GM19351 (cell line): Measurements from ENCODE around the gene CNN3.
A peak's percentile ranks its signal among the peaks of the same experiment; 100 is the strongest.

ENCODE experiments used
- ATAC-seq: cut with Tn5 transposase; IDR thresholded peaks from one replicate; pipeline ENCODE4 v1.9.1; 2021; ENCODE audit warnings: mild to moderate bottlenecking, moderate library complexity; ENCODE audit not compliant: unreplicated experiment

The CNN3 gene

DNA sequence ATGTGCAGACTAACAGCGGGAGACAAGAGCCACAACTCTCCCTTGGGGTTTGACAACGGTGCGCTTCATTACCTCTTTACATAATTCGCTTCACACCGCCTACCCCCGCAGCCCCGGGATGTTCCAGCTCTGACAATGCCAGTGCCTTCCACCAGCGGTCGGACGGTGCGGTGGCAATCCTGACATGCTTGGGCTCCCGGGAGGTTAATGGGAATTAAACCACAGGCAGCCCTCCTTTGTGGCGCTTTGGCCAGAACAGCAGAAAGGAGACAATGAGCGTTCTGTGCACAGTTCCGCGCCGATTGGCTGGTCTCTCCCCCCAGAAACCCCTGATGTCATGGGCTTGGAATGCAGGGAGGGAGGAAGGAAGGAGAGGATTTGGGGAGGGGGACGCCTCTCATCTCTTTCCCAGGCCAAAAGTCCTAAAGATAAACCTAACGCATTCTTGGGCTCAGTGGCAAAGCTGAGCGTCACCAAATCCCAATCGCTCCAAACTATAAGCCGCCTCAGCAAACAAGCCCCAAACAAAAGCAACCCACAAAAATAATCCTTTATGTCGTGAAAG is 1.3 kb downstream of the CNN3 start:
- ATAC-seq: peak; percentile 43

DNA sequence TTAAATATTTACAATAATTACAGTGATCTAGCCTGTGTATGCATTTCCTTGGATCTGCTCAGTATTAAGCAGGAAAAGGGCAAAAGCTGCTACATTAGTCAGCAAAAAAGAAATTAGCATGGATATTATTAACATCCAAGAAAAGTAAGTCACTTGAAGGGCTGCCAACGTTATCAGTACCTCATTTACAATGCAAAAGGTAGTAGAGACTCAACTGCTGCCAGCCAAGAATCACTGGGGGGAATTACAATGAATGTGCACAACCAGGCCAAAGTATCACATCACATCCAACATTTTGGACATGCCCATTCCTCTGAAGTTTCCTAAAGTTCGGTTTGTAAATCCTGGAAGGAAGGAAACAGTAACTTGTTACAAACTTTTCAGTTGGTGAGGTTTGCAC is 1.9 kb downstream of the CNN3 start:
- no peak for ATAC-seq

DNA sequence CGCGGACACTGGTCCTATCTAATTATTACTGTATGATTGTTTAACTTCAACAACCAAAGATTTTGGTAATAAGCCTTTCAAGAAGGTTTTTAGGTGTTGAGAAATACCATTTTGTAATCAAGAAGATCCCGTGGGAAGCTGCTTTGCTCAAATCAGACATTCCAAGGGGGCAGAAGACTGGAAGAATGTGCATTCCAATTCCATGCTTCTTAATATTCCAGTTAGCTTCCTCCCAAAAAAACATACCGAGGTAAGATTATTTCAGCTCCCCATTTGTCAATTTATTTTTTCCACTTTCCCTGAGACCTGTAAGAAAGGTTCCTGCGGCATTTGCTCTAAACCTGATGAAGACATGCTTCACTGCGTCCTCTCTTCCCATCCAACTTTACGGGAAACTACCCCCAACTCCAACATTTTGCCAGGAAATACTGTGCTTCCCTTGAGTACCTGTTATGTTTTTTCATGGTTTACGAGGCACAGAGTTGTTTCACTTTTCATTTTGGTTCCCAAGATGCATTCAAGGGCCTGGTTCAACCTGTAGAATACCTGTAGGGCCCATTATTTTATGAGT is 4.1 kb downstream of the CNN3 start:
- no peak for ATAC-seq

DNA sequence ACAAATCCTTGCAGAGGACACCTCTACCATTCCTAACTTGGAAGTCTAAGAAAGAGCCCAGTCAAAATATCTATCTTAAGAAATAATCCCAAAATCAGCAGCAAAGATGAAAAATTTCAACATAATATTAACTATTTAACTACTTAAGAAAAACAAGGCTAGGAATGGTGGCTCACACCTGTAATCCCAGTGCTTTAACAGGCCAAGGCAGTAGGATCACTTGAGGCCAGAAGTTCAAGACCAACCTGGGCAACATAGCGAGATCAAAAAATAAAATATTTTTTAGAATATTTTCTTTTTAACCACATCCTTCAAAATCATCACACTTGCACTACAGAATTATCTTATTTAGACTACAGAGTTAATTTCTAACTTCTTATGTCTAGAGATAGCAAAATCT is 4.9 kb downstream of the CNN3 start:
- ATAC-seq: no peak

DNA sequence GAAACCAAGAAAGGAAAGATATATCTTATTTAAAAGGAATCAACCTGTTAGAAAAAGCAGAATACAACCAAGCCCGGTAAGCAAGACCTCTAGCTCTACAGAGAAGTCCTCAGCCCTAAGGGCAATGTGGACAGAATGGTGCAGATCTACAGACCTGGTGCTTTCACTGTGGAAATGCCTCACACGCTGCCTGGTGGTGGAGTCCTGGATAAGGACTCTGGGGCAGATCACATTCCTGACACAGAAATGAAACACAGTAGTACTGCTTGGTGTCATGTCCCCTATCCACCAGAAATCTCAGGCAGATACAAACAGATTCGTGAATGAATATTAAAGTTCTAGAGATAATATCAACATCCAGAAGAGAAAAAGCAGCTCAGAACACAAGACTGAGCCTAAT is 6.8 kb downstream of the CNN3 start:
- ATAC-seq: no peak

DNA sequence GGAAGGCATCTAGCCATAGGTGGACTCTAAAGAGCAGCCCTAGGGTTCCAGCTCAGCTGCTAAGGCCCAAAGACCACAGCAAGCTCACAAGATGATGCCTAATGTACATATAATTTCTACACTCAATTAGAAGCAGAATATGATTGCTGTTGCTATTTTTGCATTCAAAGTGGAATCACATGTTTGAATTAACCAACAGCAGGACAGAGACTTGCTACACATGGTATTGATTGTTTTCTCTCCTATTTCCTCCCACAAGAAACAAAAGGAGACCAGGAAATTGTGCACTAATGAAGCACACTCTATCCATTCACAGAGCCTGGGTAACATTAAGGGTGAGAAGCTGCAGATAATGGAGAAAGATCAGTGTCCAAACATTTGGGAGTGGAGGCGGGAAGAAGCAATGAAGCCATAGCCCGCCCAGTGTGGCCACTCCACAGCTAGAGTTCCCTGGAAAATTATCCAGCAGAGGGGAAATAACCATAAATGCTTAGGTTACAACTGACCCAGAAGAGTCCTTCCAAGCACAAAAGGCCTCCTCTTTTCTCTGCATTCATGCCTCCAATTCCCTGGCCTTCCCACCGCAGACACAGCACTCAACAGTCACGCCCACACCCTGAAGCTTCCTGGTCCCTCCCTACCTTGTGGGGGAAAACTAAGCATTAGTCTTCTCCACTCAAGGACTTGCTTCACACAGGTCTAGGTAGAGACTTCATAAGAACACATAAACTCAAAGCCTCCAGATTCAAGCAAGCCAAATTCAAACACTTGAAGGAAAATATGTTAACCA is 7.5 kb downstream of the CNN3 start:
- ATAC-seq: no peak

DNA sequence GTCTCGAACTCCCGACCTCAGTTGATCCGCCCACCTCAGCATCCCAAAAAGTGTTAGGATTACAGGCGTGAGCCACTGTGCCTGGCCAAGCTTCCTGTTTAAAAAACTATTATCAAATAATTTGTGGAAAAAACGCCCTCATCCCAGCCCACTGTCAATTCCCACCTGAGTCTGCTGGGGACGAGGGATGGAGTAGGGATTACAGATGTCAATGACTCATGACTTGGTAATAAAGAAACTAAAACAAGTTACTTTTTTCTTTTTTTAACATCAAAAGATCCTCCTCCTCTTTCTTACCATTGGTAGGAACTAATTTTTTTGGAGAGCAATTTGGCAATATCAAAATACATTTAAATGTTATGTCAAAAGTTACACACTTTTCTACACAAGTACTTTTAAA is 9.7 kb downstream of the CNN3 start:
- no peak for ATAC-seq

DNA sequence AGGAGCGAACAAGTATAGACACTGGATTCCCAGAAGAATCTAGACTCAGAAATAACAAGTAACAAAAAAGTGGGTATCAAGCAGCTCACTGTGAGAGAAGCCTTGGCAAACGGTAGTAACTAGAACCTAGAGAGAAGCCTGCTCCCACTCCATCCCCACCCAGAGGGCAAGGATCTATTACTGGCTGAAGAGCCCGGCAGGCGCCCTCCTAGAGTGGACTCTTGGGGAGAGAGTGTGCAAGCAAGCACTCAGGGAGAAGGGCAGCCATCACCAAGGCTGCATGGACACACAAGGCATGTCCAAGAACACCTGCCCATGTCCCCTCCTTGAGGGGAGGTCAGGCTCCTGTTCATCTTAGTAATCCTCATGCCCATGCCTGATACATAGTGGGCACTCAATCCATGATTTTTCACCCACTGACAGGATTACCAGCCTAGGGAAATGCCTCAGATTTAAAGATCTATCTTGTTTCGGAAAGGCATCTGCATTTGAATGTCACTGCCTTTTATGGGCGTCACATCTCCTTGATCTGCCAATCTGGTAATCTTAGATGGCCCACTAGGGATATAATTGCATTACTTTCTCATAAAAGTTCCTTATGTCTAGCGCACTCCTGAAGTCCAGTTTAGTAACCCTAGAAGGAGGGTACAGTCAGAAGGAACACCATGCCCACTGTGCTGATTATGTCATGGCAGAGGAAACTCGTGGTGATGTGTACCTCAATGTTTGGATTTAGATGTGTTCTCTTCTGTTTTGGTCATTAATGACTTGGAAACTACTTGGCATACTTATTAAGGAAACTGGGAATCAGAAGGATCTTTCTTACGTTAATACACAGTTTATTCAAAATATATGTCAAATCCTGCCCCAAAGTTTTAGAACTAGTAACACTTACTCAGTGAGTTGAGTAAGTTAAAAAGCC is 14.4 kb downstream of the CNN3 start:
- no peak for ATAC-seq

DNA sequence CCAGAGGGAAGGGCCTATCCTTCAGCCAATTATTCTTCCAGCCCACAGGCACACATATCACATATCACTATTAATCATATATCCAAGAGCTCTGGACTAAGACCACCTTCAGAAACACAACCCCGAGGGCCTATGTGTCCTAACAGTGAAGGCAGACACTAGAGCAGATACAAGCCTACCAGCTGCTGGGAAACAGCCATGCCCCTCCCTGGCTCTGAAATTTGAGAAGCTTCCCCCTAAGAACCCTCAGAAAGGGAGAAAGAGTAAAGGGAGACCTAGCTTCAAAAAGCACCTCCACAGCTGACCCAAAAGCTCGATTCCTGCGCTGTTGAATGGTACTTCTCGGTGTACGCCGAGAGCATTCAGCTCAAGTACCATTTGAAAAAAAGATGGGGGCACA is 17.4 kb downstream of the CNN3 start:
- ATAC-seq: no peak

DNA sequence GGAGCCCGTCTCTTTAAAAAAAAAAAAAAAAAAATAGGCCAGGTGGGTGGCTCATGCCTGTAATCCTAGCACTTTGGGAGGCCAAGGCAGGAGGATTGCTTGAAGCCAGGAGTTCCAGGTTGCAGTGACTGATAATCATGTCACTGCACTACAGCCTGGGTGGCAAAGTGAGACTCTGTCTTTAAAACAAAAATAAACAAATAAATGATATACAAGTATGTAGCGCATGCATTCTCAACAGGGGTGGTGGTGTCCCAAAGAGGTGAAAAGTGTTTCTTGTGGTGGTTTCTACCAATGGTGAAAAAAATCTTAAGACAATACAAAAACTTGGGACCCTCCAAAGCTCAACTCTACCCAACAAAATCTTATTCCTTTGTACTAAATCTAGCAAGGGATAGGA is 17.9 kb downstream of the CNN3 start:
- ATAC-seq: no peak

DNA sequence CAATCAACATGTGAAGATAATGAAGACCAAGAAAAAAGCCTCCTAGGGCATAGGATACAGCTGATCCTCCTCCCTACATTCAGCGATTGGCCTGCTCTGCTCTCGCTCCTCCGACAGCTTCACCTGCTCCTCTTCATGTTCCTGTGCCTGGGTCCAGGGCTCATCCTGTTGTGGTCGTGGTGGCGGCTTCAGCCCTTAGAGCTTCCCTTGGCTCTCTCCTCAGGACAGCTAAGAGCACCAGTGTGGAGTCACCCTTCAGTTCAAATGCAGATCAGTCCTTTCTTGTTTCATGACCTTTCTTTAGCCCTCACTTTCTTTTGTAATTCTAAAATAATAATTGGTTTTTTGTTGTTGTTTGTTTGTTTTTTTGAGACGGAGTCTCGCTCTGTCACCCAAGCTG is 18.7 kb downstream of the CNN3 start:
- no peak for ATAC-seq

DNA sequence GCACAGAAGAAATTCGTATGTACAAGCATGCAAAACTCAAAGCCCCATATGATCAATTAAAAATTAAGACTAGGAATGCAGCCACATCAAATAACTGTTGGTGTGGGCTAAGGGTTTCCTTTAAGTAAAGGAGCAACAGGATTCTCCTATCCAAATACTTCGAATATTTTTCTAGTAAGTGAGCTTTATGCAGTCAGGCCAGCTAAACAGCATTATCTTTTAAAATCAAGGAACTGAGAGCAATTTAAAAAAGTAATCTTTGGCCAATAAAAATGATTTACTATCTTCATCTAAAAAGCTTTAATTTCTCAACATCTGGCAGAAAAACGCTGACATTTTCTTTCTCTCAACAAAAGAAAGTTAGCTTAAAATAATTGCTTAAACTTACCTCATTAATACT is 19.8 kb downstream of the CNN3 start:
- ATAC-seq: no peak

DNA sequence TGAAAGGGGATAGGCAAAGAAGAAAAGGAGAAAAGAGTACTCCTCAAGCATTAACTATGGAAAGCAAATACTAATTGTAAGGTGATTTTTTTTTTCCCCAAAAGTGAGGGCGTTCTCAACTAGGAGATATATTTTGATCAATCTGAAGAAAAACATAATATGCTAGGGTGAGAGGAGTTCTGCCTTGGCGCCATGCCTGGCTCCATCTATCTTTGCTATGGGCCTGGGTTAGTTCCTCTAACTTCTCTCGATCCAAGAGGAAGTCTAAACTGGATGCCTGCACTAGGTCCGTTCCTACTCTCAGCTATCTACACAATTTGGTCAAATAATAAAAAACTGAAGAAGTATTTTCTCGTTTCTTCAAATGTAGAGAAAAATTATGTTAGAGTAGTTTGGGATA is 20.5 kb downstream of the CNN3 start:
- no peak for ATAC-seq

DNA sequence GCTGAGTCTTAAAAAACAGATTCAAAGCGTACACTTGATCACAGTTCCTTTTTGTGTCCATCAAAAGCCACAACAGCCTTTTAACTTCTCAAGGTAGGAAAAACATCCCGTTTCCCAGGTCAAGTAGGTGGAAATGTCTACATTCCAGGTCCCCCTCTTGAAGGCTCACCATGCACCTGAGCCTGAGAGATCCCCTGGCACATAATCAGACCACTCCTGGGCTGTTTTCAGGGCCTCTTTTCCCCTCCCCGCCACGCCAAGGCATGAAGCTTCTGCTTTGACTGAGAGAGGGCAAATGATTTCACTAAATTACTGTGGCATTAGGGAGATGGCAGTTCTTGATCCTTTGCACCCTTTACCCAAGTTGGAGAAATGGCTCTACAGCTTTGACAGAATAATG is 21.7 kb downstream of the CNN3 start:
- ATAC-seq: no peak

DNA sequence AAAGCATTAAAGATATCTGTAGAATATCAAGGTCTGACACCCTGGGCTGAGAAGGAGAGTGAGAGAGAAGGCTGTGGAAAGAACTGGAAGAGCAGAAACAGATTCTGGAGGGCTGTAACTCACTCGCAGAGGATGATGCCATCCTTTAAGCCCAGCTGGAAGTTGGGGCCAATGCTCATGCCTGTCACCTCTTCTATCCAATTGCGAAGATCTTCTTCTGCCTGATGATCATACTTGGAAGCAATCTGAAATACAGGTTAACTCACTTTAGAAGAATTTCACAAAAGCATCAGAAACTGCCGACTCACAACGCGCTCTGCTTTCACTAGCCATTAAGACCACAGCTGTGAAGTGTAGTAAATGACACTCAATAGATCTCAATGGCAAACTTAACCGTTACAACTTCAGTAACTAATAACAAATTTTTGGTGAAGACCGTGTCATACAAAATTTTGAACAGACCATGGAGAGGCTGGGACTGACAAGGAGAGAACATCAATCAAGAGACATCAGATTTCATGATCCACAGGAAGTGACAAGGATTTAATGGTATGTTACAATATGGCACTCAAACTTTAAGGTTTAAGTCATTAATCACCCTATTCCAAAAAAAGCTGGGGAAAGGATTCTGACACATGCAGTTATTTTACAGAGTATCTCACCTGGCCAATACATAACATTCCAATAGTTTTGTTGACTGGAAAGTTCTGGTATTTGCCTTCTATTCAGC is 23.5 kb downstream of the CNN3 start:
- ATAC-seq: no peak

DNA sequence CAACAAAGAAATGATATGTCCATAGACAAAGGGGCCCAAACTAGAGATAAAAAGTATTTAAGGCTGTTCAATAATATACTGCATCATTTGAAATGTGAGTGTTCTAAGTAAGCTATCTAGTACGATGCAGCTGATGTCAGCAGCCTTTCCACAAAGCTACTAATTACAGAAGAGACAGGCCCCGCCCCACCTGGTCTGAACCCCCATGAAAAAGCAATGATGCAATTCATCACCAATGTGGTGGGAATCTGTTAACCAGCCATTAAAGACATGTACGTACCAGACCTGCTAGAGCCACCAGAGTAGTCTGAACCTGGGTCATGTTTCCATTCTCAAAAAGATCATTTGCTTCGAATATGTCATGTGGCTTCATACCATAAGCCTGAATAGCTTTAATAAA is 25.1 kb downstream of the CNN3 start:
- ATAC-seq: no peak

DNA sequence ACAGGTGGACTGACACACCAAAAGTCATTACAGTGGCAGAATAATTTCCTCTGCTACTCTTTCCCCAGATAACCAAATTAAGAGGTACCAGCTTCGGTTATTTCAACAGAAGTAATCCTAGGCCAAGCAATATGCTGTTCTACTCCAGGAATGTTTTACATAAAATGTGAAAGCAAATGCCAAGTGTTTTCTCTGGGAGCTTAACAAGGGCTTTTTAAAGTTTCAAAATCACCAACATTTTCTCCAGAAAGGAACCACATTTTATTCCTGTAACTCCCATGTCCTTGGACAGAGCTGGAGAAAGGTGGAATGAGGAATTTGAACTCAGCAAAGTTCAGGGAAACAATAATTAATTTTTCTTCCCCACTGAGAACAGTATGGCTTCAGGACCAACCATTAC is 27.2 kb downstream of the CNN3 start:
- ATAC-seq: no peak

DNA sequence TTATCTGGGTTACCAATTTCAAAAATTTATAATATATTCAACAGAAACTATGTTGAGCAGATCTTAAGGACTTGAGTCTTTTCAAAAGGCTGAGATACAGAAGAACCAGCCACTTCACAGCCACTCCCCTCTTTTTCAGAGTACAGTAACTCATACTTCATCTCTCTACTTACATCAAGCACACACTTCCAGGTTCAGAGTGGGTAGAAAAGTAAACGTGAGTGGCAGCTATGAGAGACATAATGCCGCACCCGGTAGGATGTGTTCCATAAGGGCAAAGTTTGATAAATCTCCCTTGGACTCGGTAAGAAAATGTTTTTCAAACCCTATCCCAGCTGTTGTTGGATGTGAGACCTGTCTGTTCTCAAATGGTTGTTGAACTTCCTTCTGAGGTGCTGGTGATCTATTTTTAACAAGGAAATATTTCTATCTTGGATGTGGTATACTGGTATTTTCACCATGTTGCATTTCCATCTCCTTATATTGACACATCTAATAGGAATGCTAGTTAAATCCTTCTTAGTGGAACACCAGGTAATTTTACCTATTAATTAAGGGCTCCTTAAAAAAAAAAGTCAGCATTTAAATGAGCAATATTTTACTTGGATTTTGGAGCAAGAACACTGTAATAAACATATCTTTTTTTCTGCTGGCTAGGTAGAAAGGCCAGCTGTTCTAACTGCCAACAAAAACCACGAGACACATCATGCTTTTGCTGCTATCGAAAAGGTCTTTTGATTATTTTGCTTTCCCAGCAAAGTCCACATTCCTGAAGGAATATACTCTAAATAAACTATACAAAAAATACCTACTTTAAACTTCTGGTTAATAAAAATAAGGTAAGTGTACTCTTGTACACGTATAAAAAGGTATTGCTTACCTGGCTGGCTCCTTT is 28.2 kb downstream of the CNN3 start:
- no peak for ATAC-seq

DNA sequence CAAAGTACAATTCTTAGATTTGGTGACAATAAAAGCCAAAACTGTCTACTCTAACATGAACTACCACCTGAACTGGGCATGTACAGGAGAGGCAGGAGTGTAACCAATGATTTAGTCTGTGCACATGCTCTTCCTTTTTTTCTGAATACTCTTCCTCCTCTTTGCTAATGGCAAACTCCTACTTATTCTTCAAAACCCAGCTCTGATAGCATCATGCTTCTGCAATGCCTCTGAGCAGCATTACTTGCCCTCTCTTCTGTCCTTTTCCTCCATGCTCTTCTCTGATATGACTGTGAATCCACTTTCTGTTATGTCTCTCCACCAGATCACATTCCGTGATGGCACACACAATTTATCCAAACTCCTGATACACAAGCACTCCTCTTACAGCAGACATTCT is 31.4 kb downstream of the CNN3 start:
- ATAC-seq: no peak

DNA sequence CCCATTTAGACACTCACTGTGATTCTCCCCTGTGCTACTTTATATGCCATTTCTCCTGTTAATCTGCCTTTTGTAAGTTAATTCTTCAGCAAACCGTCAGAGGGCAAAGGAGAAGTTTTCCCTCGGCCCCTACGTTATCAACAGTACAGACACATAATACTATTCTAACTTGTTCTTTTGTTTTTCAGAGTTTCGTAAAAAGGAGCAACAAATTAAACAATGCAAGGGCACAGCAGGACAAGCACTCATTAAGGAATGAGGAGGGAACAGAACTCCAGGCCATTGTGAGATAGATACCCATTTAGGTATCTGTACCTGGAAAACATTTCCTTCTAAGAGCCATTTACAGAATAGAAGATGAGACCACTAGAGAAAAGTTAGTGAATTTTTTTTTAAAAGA is 32.3 kb downstream of the CNN3 start:
- ATAC-seq: no peak
